HG03565 (cell line): ENCODE data around the gene C12orf57.

Experiments used
- ATAC-seq: cut with Tn5 transposase; IDR thresholded peaks from one replicate; pipeline ENCODE4 v1.9.1; 2021; ENCODE audit warnings: mild to moderate bottlenecking, moderate library complexity; ENCODE audit not compliant: unreplicated experiment

C12orf57 gene

DNA sequence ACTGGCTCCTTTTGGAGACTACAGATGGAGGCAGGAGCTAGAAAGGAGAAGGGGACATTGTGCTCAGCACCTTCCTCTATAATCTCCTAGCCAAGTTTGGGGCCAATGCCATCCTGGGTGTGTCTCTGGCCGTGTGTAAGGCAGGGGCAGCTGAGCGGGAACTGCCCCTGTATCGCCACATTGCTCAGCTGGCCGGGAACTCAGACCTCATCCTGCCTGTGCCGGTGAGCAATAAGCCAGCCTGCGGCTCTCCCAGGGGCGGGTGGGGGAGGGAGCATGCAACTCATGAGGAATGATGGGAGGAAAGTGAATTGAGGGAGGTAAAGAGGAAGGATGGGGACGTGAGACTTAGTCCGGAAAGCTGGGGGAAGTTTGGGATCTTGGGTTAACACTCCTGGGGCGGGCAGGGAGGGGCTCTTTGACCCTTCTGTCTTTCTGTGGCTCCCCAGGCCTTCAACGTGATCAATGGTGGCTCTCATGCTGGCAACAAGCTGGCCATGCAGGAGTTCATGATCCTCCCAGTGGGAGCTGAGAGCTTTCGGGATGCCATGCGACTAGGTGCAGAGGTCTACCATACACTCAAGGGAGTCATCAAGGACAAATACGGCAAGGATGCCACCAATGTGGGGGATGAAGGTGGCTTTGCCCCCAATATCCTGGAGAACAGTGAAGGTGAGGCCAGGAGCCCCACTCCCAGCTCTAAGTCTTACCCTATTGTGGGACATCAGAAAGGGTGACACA, 26.2 kb upstream of the C12orf57 start:
- no peak for ATAC-seq

DNA sequence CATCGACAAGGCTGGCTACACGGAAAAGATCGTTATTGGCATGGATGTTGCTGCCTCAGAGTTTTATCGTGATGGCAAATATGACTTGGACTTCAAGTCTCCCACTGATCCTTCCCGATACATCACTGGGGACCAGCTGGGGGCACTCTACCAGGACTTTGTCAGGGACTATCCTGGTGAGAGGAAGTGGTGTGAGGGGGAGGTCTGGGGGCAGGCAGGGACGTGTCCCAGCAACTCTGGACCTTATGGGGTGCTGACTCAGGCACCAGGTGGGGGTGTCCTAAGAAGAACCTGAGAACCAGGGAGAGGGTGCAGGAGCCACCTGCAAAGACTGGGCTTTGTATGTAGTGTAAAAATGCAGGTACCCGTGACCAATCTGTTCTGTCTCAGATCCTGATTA, 24.2 kb upstream of the C12orf57 start:
- ATAC-seq: no peak

DNA sequence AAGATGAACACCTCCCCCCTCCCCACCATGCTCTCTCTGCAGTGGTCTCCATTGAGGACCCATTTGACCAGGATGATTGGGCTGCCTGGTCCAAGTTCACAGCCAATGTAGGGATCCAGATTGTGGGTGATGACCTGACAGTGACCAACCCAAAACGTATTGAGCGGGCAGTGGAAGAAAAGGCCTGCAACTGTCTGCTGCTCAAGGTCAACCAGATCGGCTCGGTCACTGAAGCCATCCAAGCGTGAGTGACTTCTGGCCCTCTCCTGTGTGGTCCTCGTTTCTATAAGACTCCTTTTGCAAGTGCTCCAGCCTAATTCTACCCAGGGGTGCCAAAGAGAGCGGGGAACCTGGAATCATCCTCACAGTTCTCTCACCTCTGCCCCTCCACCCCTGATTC, 22.3 kb upstream of the C12orf57 start:
- ATAC-seq: no peak

DNA sequence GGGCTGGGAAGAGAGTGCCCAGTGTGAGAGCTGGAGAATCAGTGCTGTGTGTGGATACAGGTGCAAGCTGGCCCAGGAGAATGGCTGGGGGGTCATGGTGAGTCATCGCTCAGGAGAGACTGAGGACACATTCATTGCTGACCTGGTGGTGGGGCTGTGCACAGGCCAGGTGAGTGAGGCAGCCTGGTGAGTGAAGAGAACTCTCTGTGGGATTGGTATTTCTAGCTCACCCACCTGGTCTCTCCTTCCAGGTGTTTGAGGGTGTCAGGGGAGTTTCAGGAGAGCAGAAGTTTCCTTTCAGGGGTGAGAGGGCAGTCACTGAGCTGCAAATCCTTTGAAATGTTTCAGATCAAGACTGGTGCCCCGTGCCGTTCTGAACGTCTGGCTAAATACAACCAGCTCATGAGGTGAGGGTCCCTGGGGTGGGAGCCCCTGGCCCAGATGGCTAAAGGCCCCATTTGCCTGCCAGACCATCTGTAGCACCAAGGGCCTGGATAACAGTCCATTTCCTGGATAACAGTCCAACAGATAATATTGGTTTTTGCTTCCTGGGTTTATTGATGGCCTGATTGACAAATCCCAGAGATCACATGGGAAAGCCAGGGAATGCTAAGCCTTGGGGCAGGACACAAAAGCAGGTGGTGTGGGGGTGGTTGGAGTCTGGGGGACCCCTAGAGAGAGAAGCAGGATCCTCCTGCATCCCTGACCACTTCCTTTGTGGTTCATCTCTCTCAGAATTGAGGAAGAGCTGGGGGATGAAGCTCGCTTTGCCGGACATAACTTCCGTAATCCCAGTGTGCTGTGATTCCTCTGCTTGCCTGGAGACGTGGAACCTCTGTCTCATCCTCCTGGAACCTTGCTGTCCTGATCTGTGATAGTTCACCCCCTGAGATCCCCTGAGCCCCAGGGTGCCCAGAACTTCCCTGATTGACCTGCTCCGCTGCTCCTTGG, 21.6 kb upstream of the C12orf57 start:
- ATAC-seq: no peak

DNA sequence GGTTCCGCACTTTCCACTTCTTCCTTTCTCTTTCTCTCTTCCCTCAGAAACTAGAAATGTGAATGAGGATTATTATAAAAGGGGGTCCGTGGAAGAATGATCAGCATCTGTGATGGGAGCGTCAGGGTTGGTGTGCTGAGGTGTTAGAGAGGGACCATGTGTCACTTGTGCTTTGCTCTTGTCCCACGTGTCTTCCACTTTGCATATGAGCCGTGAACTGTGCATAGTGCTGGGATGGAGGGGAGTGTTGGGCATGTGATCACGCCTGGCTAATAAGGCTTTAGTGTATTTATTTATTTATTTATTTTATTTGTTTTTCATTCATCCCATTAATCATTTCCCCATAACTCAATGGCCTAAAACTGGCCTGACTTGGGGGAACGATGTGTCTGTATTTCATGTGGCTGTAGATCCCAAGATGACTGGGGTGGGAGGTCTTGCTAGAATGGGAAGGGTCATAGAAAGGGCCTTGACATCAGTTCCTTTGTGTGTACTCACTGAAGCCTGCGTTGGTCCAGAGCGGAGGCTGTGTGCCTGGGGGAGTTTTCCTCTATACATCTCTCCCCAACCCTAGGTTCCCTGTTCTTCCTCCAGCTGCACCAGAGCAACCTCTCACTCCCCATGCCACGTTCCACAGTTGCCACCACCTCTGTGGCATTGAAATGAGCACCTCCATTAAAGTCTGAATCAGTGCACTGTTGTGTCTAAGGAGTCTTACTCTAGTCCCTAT, 20.7 kb upstream of the C12orf57 start:
- no peak for ATAC-seq

DNA sequence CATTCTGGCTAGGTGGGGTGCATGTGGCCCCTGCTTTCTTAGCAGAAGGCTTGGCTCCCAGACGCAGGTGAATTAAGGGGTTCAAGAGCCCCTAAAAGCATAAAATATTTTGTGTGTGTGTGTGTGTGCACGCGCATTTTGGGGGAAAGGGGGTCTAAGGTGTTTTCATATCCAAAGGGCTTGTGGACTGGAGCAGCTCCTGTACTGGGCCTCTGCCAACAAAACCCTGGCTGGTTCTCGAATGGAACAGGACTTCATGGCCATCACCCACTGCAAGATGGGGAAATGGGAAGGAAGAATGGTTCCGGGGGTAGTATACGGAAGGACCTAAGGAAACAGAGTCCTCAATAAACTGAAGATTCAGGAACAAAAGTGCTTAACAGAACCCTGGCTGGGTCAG, 20.0 kb upstream of the C12orf57 start:
- ATAC-seq: no peak

DNA sequence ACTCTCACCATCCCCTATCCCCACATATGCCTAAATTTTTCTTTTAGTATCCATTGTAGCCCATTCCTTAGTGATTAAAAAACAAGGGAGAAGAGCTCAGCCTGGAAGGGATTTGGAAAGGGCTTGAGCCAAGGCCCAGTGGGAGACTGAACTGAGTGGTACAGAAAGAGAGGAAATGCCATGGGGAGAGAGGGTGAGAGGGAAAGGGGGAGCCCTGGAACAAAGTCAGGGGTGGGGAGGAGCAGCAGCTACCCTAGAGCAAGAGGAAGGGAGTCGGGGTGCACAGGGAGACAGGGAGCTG, 18.6 kb upstream of the C12orf57 start:
- ATAC-seq: no peak

DNA sequence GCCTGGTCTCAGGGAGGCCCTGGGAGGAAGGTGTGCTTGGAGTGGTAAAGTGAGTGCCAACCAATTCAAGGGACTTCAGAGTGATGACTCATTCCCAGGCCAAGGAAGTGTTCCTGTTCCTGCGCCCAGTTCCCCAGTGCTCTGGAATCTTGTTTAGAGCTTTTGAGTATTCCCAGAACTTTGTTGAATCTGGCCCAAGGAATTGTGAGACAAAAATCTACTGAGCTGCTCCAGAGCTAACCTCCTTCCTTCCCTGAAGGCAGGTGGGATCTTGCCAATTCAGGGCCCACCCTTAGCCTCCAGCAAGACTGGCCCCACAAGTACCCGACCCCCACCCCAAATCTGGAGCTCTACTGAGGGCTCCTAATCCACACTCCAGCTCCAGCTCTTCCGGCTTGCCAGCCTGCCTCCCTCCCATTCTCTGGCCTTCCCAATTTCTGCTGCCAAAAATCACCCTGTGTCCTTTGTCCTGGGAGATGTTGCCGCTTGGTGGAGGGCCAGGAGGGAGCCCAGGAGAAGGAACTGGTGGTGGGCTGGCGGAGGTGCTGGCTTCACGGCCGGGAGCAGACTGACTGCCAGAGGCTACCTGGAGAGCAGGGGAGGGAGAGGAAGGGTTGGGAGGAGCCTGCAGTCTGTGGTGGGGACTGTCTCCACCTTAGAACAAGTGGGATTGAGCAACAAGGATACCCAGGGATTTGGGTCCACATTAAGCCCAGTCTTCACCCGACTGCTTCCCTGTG, 18.1 kb upstream of the C12orf57 start:
- ATAC-seq: no peak

DNA sequence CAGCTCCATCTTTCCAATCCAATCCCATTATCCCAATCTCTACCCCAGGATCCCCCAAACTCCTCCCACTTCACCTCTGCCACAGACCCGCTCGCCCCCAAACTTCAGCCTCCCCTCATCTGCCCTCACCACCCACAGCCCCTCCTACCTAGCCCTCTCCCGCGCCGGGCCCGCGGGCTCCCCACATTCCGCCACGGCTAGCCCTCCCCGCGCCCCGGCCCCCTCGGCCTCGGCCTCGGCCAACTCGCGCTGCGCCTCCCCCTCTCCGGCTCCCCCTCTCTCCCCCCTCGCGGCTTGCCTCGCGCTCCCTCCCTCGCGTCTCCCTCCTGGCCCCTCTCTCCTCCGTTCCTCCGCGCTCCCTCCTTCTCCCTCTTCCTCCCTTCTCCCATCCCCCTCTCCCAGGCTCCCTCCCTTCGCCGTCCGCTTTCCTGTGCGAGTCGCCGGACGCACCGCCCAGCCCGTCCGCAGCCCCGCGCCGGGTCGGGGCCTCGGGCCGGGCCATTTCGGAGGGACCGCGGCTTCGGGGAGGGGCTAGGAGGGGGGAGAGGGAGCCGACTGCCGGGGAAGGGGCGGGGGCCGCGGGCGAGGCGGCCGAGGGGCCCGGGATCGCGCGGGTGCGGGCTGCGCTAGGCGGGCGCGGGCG, 16.3 kb upstream of the C12orf57 start, which contains the start of gene ATN1:
Gene ATN1, plus strand, starts transcription at position 581 of the 643 bp plus-strand sequence. CDS start 6,043 bp downstream, outside the sequence.
- no peak for ATAC-seq

DNA sequence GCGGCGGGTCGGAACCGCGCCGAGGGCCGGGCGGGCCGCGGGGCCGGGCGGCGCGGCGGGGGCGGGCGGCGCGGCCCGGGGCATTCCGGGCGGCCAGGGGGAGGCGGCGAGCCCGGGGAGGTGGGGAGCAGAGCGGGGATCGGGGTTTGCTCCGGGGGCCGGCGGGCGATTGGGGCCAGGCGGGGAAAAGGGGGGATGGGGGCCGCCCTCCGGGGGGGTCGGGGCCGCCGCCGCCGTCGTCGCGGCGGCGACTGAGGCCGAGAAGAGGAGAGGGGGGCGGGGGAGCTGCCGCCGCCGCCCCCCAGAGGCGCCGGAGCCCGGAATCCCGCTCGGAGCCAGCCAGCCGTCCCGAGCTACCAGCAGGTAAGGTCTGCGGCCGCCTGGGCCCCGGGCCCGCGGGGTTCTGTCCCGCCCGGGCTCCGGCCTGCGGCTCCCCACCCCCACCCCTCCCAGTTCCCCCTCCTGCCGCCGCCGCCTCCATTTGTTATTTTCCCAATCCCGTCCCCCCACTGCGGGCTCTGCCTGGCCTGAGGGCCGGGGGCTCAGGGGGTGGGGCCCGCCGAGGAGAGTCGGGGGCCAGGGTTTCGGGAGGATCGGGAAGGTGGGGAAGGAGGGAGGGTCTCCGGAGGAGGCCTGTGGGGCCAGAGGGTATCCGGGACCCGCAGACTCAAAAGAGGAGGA, 15.7 kb upstream of the C12orf57 start:
- ATAC-seq: no peak

DNA sequence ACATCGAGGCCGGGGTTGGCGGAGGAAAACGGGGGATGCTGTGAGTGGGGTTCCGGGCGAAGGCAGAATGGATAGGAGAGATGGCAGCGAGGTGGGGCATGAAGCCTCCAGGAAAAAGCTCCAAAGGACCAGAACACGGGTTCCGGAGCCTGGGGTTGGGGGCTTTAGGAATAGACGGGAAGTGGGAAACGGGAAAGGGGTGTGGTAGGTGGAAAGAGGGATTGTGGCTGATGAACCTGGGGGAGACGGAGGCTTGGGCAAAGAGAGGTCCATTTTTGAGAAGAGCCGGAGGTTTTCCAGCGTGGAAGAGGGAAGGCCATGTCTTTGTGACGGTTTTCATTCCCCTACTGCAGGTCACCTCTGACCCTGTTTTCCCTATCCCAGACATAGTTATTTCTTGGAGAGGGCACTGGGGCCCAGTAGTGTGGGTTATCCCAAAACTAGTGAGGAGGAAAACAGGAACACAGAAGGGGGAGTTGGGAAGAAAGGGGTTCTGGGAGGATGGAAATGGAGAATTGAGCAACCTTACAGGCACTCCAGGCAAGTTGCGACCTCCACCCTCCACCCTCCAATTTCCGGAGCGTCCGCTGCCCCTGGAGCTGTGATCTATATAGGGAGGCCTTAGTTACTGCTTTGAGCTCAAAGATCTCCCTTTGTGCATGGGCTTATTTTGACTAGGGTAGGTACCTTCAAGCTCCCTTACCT, 15.0 kb upstream of the C12orf57 start:
- no peak for ATAC-seq

DNA sequence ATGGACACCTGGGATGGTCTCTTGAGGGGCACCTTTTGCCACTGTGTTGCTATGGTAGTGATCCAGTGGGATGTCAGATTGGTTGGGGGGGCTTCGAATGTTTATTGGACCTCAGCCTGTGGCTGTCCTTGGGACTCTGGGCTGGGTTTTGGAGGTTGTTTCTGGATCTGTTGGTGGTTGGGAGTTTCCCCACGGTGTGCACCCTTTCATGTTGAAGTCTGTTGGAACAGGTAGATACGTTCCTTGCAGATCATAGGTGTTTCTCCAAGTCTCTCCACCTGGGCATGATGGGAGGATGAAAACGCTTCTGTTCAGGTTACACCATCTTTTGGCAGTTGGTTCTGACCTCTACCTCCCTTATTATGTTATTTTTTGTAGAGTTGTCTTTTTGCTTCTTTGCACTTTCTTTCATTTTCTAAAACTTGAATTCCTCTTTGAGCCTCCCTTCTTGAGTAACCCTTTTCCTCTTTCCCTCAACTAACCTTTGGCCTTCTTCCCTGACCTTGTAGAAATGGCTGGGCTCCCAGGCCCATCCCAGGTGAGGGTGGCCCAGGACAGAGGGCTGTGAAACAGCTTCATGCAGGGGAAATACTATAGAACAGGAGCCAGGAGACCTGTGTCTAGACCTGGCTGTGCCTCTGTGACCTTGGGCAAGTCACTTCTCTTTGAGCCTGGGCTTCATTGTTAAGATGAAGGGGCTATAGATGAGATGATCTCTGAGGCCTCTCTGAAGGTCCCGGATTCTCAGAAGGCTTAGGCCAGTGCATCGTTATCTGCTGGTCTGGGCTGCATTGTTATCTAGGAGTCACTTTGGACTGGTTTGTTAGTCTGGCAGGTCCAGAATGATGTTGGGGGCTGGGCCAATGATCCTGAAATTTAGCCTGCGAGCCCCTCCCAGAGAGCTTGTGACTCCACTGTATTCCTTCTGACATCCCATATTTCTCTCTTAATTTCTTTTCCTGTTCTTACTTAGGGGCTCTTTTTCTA, 14.1 kb upstream of the C12orf57 start:
- no peak for ATAC-seq

DNA sequence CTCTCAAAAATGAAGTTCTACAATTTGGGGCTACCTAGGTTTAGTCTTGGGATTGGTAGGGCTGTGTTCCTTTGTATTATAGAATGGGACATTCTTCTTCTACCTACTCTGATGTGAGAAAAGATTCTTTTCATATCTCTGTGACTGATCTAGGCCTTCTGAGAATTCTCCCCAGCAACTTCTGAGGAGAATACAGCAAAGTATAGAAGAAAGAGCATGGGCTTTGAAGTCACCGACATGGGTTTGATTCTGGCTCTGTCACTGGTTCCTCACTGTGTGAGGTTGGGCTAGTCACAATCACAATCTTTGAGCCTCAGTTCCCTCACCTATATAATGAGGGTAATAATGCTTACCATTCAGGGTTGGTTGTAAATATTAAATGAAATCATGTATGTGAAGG, 11.1 kb upstream of the C12orf57 start:
- no peak for ATAC-seq

DNA sequence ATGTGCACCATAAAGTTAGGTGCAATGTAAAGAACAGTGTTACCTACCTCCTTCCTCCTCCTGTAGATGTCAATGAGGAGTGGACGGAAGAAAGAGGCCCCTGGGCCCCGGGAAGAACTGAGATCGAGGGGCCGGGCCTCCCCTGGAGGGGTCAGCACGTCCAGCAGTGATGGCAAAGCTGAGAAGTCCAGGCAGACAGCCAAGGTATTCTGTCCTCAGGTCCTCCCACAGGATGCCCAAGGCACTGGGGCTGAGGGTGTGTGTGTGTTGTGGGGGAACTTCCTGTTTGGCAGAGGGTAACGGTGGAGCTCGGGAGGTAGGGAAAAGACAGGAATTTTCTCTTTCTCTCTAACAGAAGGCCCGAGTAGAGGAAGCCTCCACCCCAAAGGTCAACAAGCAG, 9.7 kb upstream of the C12orf57 start:
- ATAC-seq: no peak

DNA sequence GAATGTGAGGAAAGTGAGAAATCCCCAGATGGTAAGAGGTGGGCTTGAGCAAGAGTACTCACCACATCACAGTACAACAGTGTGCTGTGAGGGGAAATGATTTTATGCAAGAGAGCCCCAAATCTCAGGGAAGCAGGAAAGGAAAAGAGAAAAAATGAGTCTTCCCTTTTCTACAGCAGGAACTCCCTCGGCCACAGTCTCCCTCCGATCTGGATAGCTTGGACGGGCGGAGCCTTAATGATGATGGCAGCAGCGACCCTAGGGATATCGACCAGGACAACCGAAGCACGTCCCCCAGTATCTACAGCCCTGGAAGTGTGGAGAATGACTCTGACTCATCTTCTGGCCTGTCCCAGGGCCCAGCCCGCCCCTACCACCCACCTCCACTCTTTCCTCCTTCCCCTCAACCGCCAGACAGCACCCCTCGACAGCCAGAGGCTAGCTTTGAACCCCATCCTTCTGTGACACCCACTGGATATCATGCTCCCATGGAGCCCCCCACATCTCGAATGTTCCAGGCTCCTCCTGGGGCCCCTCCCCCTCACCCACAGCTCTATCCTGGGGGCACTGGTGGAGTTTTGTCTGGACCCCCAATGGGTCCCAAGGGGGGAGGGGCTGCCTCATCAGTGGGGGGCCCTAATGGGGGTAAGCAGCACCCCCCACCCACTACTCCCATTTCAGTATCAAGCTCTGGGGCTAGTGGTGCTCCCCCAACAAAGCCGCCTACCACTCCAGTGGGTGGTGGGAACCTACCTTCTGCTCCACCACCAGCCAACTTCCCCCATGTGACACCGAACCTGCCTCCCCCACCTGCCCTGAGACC, 8.2 kb upstream of the C12orf57 start:
- no peak for ATAC-seq

DNA sequence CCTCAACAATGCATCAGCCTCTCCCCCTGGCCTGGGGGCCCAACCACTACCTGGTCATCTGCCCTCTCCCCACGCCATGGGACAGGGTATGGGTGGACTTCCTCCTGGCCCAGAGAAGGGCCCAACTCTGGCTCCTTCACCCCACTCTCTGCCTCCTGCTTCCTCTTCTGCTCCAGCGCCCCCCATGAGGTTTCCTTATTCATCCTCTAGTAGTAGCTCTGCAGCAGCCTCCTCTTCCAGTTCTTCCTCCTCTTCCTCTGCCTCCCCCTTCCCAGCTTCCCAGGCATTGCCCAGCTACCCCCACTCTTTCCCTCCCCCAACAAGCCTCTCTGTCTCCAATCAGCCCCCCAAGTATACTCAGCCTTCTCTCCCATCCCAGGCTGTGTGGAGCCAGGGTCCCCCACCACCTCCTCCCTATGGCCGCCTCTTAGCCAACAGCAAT, 7.6 kb upstream of the C12orf57 start:
- no peak for ATAC-seq
